ENCODE data around the gene ZNF555. TPM values are rescaled to one million over a fixed set of nuclear protein-coding genes. Genes with fewer than 3 reads are reported as not detected.
"Not testable (repeated sequence)": the region's sequence is repeated elsewhere in the genome, so short reads cannot be mapped to it uniquely, and the experiment has no call there.

ZNF555 gene
- total RNA-seq, 1 experiment from 2014 or later: 11.8 TPM

- Histone ChIP-seq H3K36me3 (peaks cover 17% of the 10 kb centered on the region), H3K27me3 (no peaks in the 10 kb centered on the region), H3K4me3 (no peak overlapping the region), H3K4me1 (peaks cover 4% of the 10 kb centered on the region; the same call in 1 of the 2 replicates), H3K27ac (no peak overlapping the region), H3K9me3 (replicated peaks) (no peaks in the 10 kb centered on the region)
- DNase-seq: no peak
These were observed 24.2 kb downstream of the ZNF555 start for GRCh38 chr19:2865334-2866100.

- H3K4me3 ChIP-seq: peak overlapping the region; percentile 88
- no peak overlapping the region for H3K27ac ChIP-seq
- H3K27me3 ChIP-seq: no peaks in the 10 kb centered on the region
These were observed 25.3 kb downstream of the ZNF555 start for GRCh38 chr19:2866495-2867024.

DNA sequence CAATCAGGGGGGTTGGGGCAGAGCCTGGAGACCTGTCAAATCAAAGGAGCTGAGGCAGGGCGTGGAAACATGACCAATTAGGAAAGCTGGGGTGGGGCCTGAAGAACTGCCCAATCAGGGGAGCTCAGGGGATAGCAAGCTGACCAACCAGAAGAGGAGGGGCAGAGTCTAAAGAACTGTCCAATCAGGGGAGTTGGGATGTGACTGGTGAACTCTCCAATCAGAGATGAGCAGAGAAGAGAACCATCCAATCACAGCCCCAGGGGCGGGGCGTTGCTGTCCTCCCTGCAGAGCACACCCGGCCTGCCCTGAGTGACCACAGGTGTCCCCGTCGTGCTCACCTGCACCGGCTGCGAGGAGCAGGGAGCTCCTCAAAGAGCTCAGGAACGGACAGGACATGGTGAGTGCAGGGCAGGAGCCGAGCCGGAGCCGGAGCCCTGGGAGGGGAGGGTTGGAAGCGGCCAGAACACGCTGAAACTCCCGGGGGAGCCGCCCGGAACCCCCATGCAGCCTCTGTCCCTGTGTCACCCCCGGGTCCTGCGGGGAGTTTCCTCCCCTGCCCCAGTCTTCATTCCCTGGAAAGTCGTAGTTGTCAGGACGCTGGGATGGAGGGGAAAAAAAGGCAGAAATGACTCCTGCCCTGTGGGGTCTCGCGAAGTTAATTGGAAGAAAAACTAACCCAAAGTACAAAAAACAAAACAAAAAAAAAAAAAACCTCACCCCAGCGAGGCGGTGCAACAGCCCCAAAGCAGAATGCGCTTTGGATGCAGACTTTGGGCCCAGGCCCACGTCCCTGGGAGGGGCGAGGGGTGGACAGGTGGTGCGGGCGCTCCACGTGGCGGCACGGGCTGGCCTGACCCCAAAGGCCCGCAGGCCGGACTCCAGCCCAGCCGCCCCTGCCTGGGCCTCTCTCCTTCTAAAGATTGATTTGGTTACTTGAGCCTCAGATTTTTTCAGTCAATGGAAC lies 26.0 kb downstream of the ZNF555 start, which contains the start of gene ZNF556:
Gene ZNF556 (plus strand): TSS at position 311 of the 967 bp plus-strand sequence. CDS start 87 bp downstream, at position 398.
- H3K27ac ChIP-seq: peak within 1 kb of the TSS; percentile 81
- peak; percentile 99 for DNase-seq
- peak within 1 kb of the TSS; percentile 88 for H3K4me3 ChIP-seq
- H3K27me3 ChIP-seq: no peaks in the 10 kb centered on the region
- H3K9me3 ChIP-seq (replicated peaks): peaks cover 3% of the 10 kb centered on the region; the same call in 1 of the 2 replicates
- H3K4me1 ChIP-seq: peaks cover 4% of the 10 kb centered on the region; the same call in 1 of the 2 replicates
- H3K36me3 ChIP-seq: peaks cover 25% of the 10 kb centered on the region

More at GRCh38 chr19:2866495-2867024, 25.3 kb downstream of the ZNF555 start:
- peaks cover 25% of the 10 kb centered on the region for H3K36me3 ChIP-seq
- peaks cover 3% of the 10 kb centered on the region; the same call in 1 of the 2 replicates for H3K9me3 ChIP-seq (replicated peaks)
- H3K4me1 ChIP-seq: peaks cover 4% of the 10 kb centered on the region; the same call in 1 of the 2 replicates
- DNase-seq: no peak

- Histone ChIP-seq H3K36me3 (peaks cover 43% of the 10 kb centered on the region), H3K9me3 (replicated peaks) (peaks cover 5% of the 10 kb centered on the region; the same call in 1 of the 2 replicates), H3K27ac (no peak overlapping the region), H3K4me1 (peaks cover 4% of the 10 kb centered on the region; the same call in 1 of the 2 replicates), H3K4me3 (no peak overlapping the region), H3K27me3 (no peaks in the 10 kb centered on the region)
- no peak for DNase-seq
These were observed 28.3 kb downstream of the ZNF555 start for GRCh38 chr19:2869618-2870017.

DNA sequence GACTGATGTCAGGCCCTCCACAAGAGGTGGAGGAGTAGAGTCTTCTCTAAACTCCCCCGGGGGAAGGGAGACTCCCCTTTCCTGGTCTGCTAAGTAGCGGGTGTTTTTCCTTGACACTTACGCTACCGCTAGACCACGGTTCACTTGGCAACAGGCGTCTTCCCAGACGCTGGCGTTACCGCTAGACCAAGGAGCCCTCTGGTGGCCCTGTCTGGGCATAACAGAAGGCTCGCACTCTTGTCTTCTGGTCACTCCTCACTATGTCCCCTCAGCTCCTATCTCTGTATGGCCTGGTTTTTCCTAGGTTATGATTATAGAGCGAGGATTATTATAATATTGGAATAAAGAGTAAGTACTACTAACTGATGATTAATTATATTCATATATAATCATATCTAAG lies 30.9 kb downstream of the ZNF555 start:
- H3K4me1 ChIP-seq, H3K4me3 ChIP-seq, DNase-seq, H3K27ac ChIP-seq, H3K27me3 ChIP-seq: not testable (repeated sequence)
- Histone ChIP-seq H3K9me3 (replicated peaks) (peaks cover 11% of the 10 kb centered on the region; the same call in 1 of the 2 replicates), H3K36me3 (peaks cover 69% of the 10 kb centered on the region)

- no peaks in the 10 kb centered on the region for H3K4me1 ChIP-seq
- H3K27ac ChIP-seq: no peak overlapping the region
- H3K9me3 ChIP-seq (replicated peaks): peaks cover 33% of the 10 kb centered on the region
- H3K27me3 ChIP-seq: no peaks in the 10 kb centered on the region
- DNase-seq: no peak
- no peak overlapping the region for H3K4me3 ChIP-seq
- H3K36me3 ChIP-seq: peaks cover 87% of the 10 kb centered on the region
These were observed 36.4 kb downstream of the ZNF555 start for GRCh38 chr19:2877398-2878331.

DNA sequence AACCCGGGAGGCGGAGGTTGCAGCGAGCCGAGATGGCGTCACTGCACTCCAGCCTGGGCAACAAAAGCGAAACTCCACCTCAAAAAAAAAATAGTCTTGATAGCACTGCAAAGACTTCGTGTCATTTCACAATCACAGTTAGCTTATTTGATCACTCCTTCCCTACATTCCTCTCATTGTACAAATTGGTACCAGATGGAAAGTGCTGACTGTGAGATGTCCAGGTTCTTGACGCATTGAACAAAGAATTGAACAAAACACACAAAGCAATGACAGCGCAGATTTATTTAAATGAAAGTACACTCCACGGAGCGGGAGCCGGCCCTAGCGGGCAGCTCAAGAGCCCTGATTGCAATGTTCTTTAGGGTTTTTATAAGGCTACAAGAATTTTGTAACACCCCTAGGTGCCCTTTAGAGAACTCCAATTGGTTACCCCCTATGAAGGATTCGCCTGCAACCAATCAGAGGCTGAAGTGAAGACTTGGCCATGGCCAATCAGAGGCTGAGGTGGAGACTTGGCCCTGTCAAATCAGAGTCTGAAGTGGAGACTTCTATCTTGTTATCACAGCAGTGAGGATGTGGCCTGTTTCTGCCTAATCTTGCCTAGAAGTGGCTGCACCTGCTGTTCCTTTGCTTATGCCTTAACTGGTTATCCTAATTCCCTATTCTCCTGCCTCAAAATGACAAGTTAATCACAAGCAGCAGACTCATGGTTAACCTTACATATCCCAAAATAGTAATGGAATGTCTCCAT lies 42.6 kb downstream of the ZNF555 start:
- peaks cover 10% of the 10 kb centered on the region for H3K9me3 ChIP-seq (replicated peaks)
- H3K4me1 ChIP-seq: peaks cover 4% of the 10 kb centered on the region

GRCh38 chr19:2885736-2886135 lies 44.5 kb downstream of the ZNF555 start:
- H3K4me3 ChIP-seq: no peak overlapping the region
- peaks cover 10% of the 10 kb centered on the region; the same call in 1 of the 2 replicates for H3K36me3 ChIP-seq

More for the DNA sequence above, 42.6 kb downstream of the ZNF555 start:
- no peak overlapping the region for H3K4me3 ChIP-seq
- no peak for DNase-seq
- H3K27ac ChIP-seq: no peak overlapping the region
- H3K27me3 ChIP-seq: no peaks in the 10 kb centered on the region
- peaks cover 27% of the 10 kb centered on the region for H3K36me3 ChIP-seq

DNA sequence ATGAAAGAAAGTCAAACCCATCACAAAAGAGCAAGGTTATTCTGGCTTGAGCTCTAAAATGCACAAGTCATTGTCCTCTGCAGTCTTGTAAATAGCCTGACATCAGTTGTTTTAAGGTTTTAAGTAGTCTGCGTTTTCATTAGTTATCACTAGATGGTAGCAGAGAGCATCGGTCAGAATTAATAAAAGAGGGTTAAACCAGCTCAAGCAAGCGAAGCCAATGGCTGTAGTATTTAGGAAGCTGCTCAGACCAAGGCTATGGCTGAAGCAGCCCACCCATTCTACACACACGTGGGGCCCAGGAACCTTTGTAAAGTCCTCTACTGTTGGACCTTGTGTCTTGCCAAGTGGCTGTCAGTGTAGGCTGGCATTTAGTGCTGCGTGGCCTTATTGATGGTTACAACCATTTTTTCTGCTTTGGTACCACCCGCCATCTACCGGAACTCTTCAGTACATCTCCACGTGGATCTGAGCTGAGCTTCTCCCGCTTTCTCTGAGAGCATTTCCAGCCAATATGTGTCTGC lies 46.2 kb downstream of the ZNF555 start:
- DNase-seq: peak; percentile 47 to 85
- no peak overlapping the region for H3K4me3 ChIP-seq
- H3K9me3 ChIP-seq (replicated peaks): no peaks in the 10 kb centered on the region
- H3K36me3 ChIP-seq: no peaks in the 10 kb centered on the region
- H3K4me1 ChIP-seq: peaks cover 4% of the 10 kb centered on the region
- H3K27me3 ChIP-seq: no peaks in the 10 kb centered on the region
- no peak overlapping the region for H3K27ac ChIP-seq

More at GRCh38 chr19:2885736-2886135, 44.5 kb downstream of the ZNF555 start:
- no peaks in the 10 kb centered on the region for H3K27me3 ChIP-seq
- H3K9me3 ChIP-seq (replicated peaks): no peaks in the 10 kb centered on the region; the same call in 1 of the 2 replicates
- peaks cover 4% of the 10 kb centered on the region for H3K4me1 ChIP-seq
- DNase-seq: no peak
- H3K27ac ChIP-seq: no peak overlapping the region

- peak; percentile 86 to 88 for DNase-seq
- Histone ChIP-seq H3K4me3 (peak overlapping the region; percentile 61), H3K36me3 (no peaks in the 10 kb centered on the region), H3K4me1 (peaks cover 4% of the 10 kb centered on the region), H3K27me3 (no peaks in the 10 kb centered on the region), H3K9me3 (replicated peaks) (no peaks in the 10 kb centered on the region), H3K27ac (peak overlapping the region; percentile 82)
These were observed 47.5 kb downstream of the ZNF555 start for GRCh38 chr19:2888731-2889224.

DNA sequence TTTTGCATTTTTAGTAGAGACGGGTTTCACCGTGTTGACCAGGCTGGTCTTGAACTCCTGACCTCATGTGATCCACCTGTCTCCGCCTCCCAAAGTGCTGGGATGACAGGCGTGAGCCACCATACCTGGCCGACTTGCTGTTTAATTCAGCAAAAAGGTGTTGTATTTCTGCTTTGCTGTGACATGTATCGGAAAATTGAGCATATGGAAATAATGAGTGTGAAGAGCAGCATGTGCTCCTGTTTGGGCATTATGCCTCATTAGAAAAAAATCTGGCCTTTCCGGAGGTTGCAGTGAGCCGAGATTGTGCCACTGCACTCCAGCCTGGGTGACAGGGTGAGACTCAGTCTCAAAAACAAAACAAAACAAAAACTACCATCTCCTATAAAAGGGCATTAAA lies 49.3 kb downstream of the ZNF555 start:
- H3K36me3 ChIP-seq; H3K4me3 ChIP-seq; H3K9me3 ChIP-seq (replicated peaks); H3K4me1 ChIP-seq; DNase-seq; H3K27me3 ChIP-seq; H3K27ac ChIP-seq: not testable (repeated sequence)

GRCh38 chr19:2896694-2897093 lies 55.4 kb downstream of the ZNF555 start:
- H3K9me3 ChIP-seq (replicated peaks): 0 out of 2 replicates have a peak, but pooled peaks cover 4% of the 10 kb centered on the region
- no peak for DNase-seq
- no peaks in the 10 kb centered on the region for H3K36me3 ChIP-seq
- no peaks in the 10 kb centered on the region for H3K4me1 ChIP-seq
- no peaks in the 10 kb centered on the region for H3K27me3 ChIP-seq
- no peak overlapping the region for H3K4me3 ChIP-seq
- H3K27ac ChIP-seq: no peak overlapping the region

Data from SJCRH30 (cell line).